ENCODE data around the gene SLIT2. TPM values are rescaled to one million over a fixed set of nuclear protein-coding genes. Genes with fewer than 3 reads are reported as not detected.

Gene SLIT2
- polyA plus RNA-seq, 6 donors from 2014 or later = not detected

- no peaks in the 10 kb centered on the region for H3K27me3 Mint-ChIP-seq
- H3K4me1 Mint-ChIP-seq = no peaks in the 10 kb centered on the region
- ATAC-seq (ENCODE audit: low read depth in 2 of 2) (no peak), DNase-seq (no peak)
- no peaks in the 10 kb centered on the region for H3K36me3 Mint-ChIP-seq
- H3K4me3 Mint-ChIP-seq = peak overlapping the region in 1 of 8 donors; percentile 29
- no peaks in the 10 kb centered on the region for H3K9me3 Mint-ChIP-seq
- no peak overlapping the region for H3K27ac Mint-ChIP-seq
Observed at GRCh38 chr4:20298455-20298854, 46.8 kb downstream of the SLIT2 start.

- Mint-ChIP-seq H3K4me3 (no peak overlapping the region), H3K36me3 (no peaks in the 10 kb centered on the region), H3K9me3 (no peaks in the 10 kb centered on the region), H3K27me3 (no peaks in the 10 kb centered on the region), H3K27ac (no peak overlapping the region), H3K4me1 (no peaks in the 10 kb centered on the region)
- no peak for ATAC-seq (ENCODE audit: low read depth in 2 of 2)
- DNase-seq = no peak
Observed at GRCh38 chr4:20298986-20299385, 47.3 kb downstream of the SLIT2 start.

DNA sequence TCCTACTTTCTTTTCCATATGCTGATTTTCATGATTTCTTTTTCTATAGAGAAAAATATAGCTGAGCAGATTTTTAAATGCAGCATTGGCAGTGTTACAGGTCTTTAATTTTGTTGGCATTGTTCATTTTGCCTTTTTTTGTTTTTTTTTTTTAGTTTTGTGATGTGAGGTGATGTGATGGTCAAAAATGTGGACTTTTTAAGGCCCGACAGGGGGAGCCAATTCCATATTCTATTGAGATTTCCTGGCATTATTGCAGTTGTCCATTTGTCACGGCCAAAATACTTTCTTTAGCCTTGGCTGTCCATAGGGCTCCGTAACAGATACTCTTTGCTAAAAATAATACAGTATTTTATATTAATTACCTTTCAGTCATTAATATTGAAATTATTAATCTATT lies 47.8 kb downstream of the SLIT2 start:
- no peaks in the 10 kb centered on the region for H3K9me3 Mint-ChIP-seq
- no peaks in the 10 kb centered on the region for H3K27me3 Mint-ChIP-seq
- no peak for DNase-seq
- H3K4me3 Mint-ChIP-seq = no peak overlapping the region
- H3K4me1 Mint-ChIP-seq = no peaks in the 10 kb centered on the region
- H3K27ac Mint-ChIP-seq = no peak overlapping the region
- ATAC-seq (ENCODE audit: low read depth in 2 of 2) = no peak
- no peaks in the 10 kb centered on the region for H3K36me3 Mint-ChIP-seq

GRCh38 chr4:20301161-20301560 lies 49.5 kb downstream of the SLIT2 start:
- H3K4me3 Mint-ChIP-seq = no peak overlapping the region
- no peaks in the 10 kb centered on the region for H3K36me3 Mint-ChIP-seq
- no peaks in the 10 kb centered on the region for H3K9me3 Mint-ChIP-seq
- no peak overlapping the region for H3K27ac Mint-ChIP-seq
- ATAC-seq (ENCODE audit: low read depth in 2 of 2) (no peak), DNase-seq (no peak)
- H3K4me1 Mint-ChIP-seq = no peaks in the 10 kb centered on the region
- no peaks in the 10 kb centered on the region for H3K27me3 Mint-ChIP-seq

Data from naive B cell (primary cell).